Measurements from ENCODE around the gene KCNJ11.

DNA sequence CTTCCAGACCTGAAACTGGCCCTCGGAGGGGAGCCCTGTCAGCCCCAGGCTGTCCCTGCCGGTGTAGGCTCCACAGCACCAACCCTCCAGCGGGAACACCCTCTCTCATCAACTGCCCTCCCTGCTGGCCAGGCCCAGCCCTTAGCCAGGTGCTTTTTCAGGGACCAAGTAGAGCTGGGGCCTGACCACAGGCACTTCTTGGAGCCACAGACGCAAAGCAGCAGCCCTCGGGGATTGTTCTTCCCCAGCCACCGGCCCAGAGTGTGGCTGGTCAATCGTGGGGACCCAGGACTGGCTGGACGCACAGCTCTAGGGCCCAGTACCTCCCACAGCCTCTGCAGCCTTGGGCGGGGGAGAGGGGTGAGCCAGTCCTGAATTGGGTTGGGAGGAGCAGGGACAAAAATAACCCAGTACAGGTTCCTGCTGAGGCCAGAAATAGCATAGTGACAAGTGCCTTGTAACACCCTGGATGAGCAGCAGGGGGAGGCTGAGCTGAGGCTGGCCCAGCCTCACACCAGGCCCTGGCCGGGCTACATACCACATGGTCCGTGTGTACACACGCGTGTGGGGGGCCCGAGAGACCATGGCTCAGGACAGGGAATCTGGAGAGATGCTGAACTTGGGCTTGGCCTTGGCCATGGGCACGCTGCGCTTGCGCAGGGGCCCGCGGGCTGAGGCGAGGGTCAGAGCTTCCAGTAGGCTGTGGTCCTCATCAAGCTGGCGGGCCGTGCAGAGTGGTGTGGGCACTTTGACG lies 2.0 kb downstream of the KCNJ11 start:
- TF ChIP-seq, protein P1, sequence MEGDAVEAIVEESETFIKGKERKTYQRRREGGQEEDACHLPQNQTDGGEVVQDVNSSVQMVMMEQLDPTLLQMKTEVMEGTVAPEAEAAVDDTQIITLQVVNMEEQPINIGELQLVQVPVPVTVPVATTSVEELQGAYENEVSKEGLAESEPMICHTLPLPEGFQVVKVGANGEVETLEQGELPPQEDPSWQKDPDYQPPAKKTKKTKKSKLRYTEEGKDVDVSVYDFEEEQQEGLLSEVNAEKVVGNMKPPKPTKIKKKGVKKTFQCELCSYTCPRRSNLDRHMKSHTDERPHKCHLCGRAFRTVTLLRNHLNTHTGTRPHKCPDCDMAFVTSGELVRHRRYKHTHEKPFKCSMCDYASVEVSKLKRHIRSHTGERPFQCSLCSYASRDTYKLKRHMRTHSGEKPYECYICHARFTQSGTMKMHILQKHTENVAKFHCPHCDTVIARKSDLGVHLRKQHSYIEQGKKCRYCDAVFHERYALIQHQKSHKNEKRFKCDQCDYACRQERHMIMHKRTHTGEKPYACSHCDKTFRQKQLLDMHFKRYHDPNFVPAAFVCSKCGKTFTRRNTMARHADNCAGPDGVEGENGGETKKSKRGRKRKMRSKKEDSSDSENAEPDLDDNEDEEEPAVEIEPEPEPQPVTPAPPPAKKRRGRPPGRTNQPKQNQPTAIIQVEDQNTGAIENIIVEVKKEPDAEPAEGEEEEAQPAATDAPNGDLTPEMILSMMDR (IDR thresholded peaks at IDR 0.05) = peak; percentile 30 to 75 (median 60)
- no peak for TF ChIP-seq POLR2A (IDR thresholded peaks at IDR 0.05)

Measured in adrenal gland (tissue), 5 donors.